KOPT-K1 (cell line): ENCODE results near the gene DBR1.

Source experiments
- H3K27ac ChIP-seq: fragments of 200-600 bp; sonication (generic); 2 replicates; pipeline ENCODE4 v1.5.1; 2016; ENCODE audit warnings: antibody characterized with exemption, mild to moderate bottlenecking, low read depth, low read length; ENCODE audit not compliant: poor library complexity, severe bottlenecking
- H3K36me3 ChIP-seq: fragments of 200-600 bp; sonication (generic); 2 replicates; pipeline ENCODE4 v1.5.1; 2017; ENCODE audit warnings: antibody characterized with exemption, mild to moderate bottlenecking, low read length, moderate library complexity; ENCODE audit not compliant: insufficient read depth
- H3K9me3 ChIP-seq: fragments of 200-600 bp; sonication (generic); 2 replicates; pipeline ENCODE4 v1.5.1; 2017; ENCODE audit warnings: antibody characterized with exemption, low read length, mild to moderate bottlenecking; ENCODE audit not compliant: insufficient read depth, poor library complexity, severe bottlenecking

Gene DBR1

GRCh38 chr3:138174421-138175131, at the start of gene DBR1:
Gene DBR1 (minus strand): TSS chr3:138174921. CDS start chr3:138174795, 126 bp downstream.
- H3K9me3 ChIP-seq, result no peaks in the 10 kb centered on the region
- H3K27ac ChIP-seq, result peak within 1 kb of the TSS; percentile 86
- peaks cover 34% of the 10 kb centered on the region for H3K36me3 ChIP-seq

- Histone ChIP-seq H3K9me3 (no peaks in the 10 kb centered on the region), H3K27ac (no peak overlapping the region), H3K36me3 (peaks cover 62% of the 10 kb centered on the region)
These were observed 48.2 kb upstream of the DBR1 start for GRCh38 chr3:138222942-138223287.

- H3K36me3 ChIP-seq, result peaks cover 56% of the 10 kb centered on the region
- no peak overlapping the region for H3K27ac ChIP-seq
- no peaks in the 10 kb centered on the region for H3K9me3 ChIP-seq
These were observed 47.6 kb upstream of the DBR1 start for GRCh38 chr3:138222131-138222941.

GRCh38 chr3:138220788-138221187, 46.1 kb upstream of the DBR1 start:
- Histone ChIP-seq H3K9me3 (no peaks in the 10 kb centered on the region), H3K36me3 (peaks cover 41% of the 10 kb centered on the region), H3K27ac (no peak overlapping the region)

GRCh38 chr3:138220242-138220641, 45.5 kb upstream of the DBR1 start:
- H3K27ac ChIP-seq, result no peak overlapping the region
- H3K36me3 ChIP-seq, result peaks cover 36% of the 10 kb centered on the region

GRCh38 chr3:138219255-138219654, 44.5 kb upstream of the DBR1 start:
- peaks cover 30% of the 10 kb centered on the region for H3K36me3 ChIP-seq
- no peaks in the 10 kb centered on the region for H3K9me3 ChIP-seq
- no peak overlapping the region for H3K27ac ChIP-seq

More at GRCh38 chr3:138220242-138220641, 45.5 kb upstream of the DBR1 start:
- no peaks in the 10 kb centered on the region for H3K9me3 ChIP-seq

GRCh38 chr3:138213398-138214085, 38.8 kb upstream of the DBR1 start:
- no peak overlapping the region for H3K27ac ChIP-seq
- H3K36me3 ChIP-seq, result peaks cover 24% of the 10 kb centered on the region
- no peaks in the 10 kb centered on the region for H3K9me3 ChIP-seq

- Histone ChIP-seq H3K9me3 (peaks cover 13% of the 10 kb centered on the region), H3K27ac (no peak overlapping the region), H3K36me3 (peaks cover 46% of the 10 kb centered on the region)
These were observed 35.8 kb upstream of the DBR1 start for GRCh38 chr3:138210528-138210927.

- H3K9me3 ChIP-seq, result peaks cover 13% of the 10 kb centered on the region
- H3K36me3 ChIP-seq, result peaks cover 34% of the 10 kb centered on the region; the same call in 1 of the 2 replicates
- no peak overlapping the region for H3K27ac ChIP-seq
These were observed 31.5 kb upstream of the DBR1 start for GRCh38 chr3:138206196-138206595.

- no peak overlapping the region for H3K27ac ChIP-seq
- peaks cover 34% of the 10 kb centered on the region; the same call in 1 of the 2 replicates for H3K36me3 ChIP-seq
- peaks cover 13% of the 10 kb centered on the region for H3K9me3 ChIP-seq
These were observed 30.8 kb upstream of the DBR1 start for GRCh38 chr3:138205527-138205926.

GRCh38 chr3:138203938-138204337, 29.2 kb upstream of the DBR1 start:
- H3K36me3 ChIP-seq, result peaks cover 34% of the 10 kb centered on the region; the same call in 1 of the 2 replicates

GRCh38 chr3:138202945-138203701, 28.4 kb upstream of the DBR1 start:
- peaks cover 30% of the 10 kb centered on the region; the same call in 1 of the 2 replicates for H3K36me3 ChIP-seq
- H3K27ac ChIP-seq, result no peak overlapping the region
- peaks cover 9% of the 10 kb centered on the region for H3K9me3 ChIP-seq

More at GRCh38 chr3:138203938-138204337, 29.2 kb upstream of the DBR1 start:
- peaks cover 13% of the 10 kb centered on the region for H3K9me3 ChIP-seq
- H3K27ac ChIP-seq, result no peak overlapping the region

- Histone ChIP-seq H3K36me3 (peaks cover 20% of the 10 kb centered on the region), H3K27ac (no peak overlapping the region), H3K9me3 (no peaks in the 10 kb centered on the region)
These were observed 25.7 kb upstream of the DBR1 start for GRCh38 chr3:138200424-138200823.

GRCh38 chr3:138199851-138200250, 25.1 kb upstream of the DBR1 start:
- Histone ChIP-seq H3K36me3 (peaks cover 18% of the 10 kb centered on the region), H3K27ac (no peak overlapping the region), H3K9me3 (no peaks in the 10 kb centered on the region)
